Nephron (organoid): ENCODE data around the gene STAC3.

Source experiments
- H3K27ac Mint-ChIP-seq, 3 experiments: 2 replicates each; pipeline ENCODE4 v1.8.0; 2020; ENCODE audit warnings: mixed read lengths in 3 of 3, mild to moderate bottlenecking in 2 of 3, moderate library complexity in 1 of 3
- H3K27me3 Mint-ChIP-seq: 2 replicates; pipeline ENCODE4 v1.8.0; 2021; ENCODE audit warnings: low read depth, mild to moderate bottlenecking, moderate library complexity, mixed read lengths
- H3K36me3 Mint-ChIP-seq: 2 replicates; pipeline ENCODE4 v1.8.0; 2020; ENCODE audit warnings: low read depth, mixed read lengths
- H3K4me1 Mint-ChIP-seq: 2 replicates; pipeline ENCODE4 v1.8.0; 2020; ENCODE audit warnings: mixed read lengths
- H3K4me3 Mint-ChIP-seq, 3 experiments: 2 replicates each; pipeline ENCODE4 v1.8.0; 2020; ENCODE audit warnings: mild to moderate bottlenecking in 3 of 3, mixed read lengths in 3 of 3, moderate library complexity in 2 of 3
- H3K9me3 Mint-ChIP-seq: 2 replicates; pipeline ENCODE4 v1.8.0; 2020; ENCODE audit warnings: mixed read lengths
- TF ChIP-seq, protein P1 (sequence below), 3 experiments: fragments of 200-600 bp; sonication (generic); IDR thresholded peaks; one replicate each; pipeline ENCODE4 v1.5.0; 2021; ENCODE audit warnings: antibody characterized with exemption in 3 of 3; ENCODE audit not compliant: unreplicated experiment in 3 of 3

STAC3 gene

DNA sequence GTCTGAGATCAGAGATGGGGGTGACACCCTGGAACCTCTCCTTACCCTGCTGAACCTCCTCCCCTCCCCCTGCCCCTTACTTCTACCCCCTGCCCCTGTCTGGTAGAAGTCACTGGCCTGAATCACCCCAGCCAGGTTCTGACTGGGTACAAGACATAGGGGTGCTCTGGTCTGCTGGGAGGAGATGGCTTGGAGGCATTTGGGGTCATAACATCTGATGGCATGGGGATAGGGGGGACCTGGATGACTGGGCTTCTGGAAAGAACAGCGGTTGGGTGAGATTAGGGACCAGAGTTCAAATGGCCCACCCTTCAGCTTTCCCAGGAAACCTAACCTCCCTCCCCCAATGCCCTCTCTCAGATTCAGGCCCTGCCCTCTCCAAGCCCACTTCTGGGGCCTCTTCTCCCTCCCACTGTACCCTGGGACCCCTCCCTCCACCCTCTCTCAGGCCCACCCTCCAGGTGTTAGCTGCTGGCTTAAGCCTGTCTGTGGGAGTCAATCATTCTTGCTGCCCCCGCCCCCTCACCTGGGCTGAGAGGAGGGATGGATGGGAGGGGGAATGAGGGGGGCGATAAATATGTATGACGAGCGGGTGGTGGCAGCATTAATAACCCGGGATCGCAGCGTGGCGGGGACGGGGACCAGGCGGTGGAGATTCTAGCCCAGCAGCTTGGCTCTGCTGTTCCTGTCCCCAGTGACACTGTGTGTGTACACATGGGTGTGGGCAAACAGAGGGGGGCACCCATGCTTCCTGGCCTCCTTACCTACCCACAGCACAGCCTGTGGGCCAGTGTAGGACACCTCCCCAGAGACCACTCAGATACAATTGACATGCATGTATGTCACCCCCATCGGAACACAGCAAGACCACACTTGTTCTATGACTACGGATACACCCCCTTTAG, 28.4 kb downstream of the STAC3 start:
- Mint-ChIP-seq H3K4me3 (peak overlapping the region in 2 of 3 experiments; percentile 4 to 22), H3K9me3 (no peaks in the 10 kb centered on the region), H3K27ac (peak overlapping the region in 2 of 3 experiments; percentile 11 to 21), H3K27me3 (peaks cover 90% of the 10 kb centered on the region), H3K4me1 (peaks cover 73% of the 10 kb centered on the region), H3K36me3 (no peaks in the 10 kb centered on the region)
- TF ChIP-seq, protein P1, sequence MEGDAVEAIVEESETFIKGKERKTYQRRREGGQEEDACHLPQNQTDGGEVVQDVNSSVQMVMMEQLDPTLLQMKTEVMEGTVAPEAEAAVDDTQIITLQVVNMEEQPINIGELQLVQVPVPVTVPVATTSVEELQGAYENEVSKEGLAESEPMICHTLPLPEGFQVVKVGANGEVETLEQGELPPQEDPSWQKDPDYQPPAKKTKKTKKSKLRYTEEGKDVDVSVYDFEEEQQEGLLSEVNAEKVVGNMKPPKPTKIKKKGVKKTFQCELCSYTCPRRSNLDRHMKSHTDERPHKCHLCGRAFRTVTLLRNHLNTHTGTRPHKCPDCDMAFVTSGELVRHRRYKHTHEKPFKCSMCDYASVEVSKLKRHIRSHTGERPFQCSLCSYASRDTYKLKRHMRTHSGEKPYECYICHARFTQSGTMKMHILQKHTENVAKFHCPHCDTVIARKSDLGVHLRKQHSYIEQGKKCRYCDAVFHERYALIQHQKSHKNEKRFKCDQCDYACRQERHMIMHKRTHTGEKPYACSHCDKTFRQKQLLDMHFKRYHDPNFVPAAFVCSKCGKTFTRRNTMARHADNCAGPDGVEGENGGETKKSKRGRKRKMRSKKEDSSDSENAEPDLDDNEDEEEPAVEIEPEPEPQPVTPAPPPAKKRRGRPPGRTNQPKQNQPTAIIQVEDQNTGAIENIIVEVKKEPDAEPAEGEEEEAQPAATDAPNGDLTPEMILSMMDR (IDR thresholded peaks at IDR 0.05; ENCODE audit: unreplicated experiment in 3 of 3): no peak

DNA sequence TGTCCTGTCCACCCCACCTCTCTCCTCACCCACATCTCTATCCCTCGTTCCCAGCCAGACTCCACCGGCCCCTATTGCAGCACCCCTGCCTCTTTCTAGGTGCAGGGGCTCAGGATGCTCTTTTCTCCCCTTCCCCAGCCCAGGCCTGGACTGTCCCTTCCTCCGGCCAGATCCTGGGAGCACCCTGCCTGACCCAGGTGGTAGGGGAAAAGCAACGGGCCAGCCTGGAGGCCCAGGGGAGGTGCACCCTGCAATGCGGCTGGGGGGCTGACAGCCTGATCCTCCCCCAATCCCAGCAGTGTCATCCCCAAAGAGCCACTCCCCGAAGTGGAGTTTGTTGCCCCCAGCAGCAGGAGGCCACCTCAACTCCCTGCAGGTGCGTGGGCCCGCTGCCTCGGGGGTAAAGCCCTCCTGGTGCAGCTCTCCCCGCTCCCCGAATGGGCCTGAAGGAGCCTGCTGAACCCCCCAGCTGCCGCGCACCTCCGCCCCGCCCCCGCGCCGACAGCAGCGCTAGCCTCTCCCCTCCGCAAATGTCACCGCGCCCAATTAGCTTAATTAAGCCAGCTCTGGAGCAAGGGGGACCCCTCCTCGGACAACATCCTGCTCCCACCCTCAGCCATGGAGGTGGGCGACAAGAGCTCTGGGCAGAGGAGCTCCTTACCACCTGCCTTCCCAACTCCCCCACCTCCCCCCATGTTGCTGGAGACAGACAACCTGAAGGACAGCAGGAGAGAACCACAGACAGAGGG, 29.6 kb downstream of the STAC3 start:
- no peak overlapping the region for H3K27ac Mint-ChIP-seq
- H3K9me3 Mint-ChIP-seq: no peaks in the 10 kb centered on the region
- H3K27me3 Mint-ChIP-seq: peaks cover 84% of the 10 kb centered on the region
- TF ChIP-seq, protein P1 (IDR thresholded peaks at IDR 0.05; ENCODE audit: unreplicated experiment in 3 of 3): no peak
- no peaks in the 10 kb centered on the region for H3K36me3 Mint-ChIP-seq
- peak overlapping the region; percentile 45 to 70 (median 67) for H3K4me3 Mint-ChIP-seq
- H3K4me1 Mint-ChIP-seq: peaks cover 66% of the 10 kb centered on the region

DNA sequence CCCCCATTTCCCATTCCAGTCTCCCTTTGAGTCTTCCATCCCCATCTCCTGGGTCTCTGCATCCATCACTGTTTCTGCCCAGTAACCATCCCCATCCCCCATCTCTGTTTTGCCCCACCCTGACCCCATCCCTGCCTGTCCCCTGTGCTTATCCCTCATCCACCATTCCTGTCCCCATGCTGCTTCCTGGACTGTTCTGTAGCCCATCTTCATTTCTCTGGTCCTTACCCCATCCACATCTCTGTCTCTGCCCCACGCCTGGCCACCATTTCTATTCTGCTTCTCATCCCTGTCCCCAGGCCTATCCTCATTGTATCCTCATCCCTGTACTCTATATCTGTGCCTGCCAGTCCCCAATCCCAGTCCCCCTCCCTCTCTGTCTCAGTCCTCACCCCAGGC, 30.2 kb downstream of the STAC3 start:
- TF ChIP-seq, protein P1 (IDR thresholded peaks at IDR 0.05; ENCODE audit: unreplicated experiment in 3 of 3): no peak
- Mint-ChIP-seq H3K27me3 (peaks cover 82% of the 10 kb centered on the region), H3K36me3 (no peaks in the 10 kb centered on the region), H3K4me1 (peaks cover 63% of the 10 kb centered on the region), H3K9me3 (no peaks in the 10 kb centered on the region), H3K4me3 (peak overlapping the region; percentile 45 to 70 (median 67)), H3K27ac (no peak overlapping the region)

DNA sequence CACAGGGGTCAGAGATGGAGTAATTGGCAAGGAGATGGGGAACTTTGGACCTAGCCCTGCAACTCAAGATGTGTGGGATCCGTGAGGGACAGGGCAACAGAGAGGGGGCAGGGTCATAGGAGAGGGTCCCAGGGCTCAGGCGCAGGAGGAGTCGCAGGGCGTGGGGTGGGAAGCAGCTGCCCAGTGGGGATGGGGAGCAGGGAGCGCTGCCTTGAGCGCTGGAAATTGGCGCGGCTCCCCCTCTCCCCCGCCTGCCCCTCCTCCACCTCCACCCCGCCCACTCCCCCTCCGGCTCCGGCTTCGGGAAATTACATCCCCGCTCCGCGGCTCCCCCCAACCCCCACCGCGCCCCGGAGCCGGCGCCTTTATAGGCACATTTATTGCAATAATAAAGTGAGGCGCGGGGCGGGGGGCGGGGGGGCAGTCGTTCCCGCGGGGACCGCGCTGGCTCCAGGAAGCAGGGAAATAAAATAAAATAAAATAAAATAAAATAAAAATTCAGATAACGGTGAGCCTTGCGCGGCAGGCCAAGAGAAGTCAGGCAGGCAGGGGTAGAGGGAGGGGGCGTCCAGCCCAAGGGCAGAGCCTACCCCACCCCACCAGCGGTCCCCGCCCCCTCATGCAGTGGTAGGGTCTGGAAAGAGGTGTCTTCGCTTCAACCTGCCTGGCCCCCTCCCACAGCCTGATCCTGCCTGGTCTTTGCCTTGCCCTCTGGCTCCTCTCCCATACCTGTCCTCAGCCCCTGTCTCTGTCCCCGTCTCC, 30.8 kb downstream of the STAC3 start:
- Mint-ChIP-seq H3K27ac (peak overlapping the region in 2 of 3 experiments; percentile 0 to 14), H3K36me3 (no peaks in the 10 kb centered on the region), H3K27me3 (peaks cover 82% of the 10 kb centered on the region), H3K4me3 (peak overlapping the region; percentile 55 to 87 (median 76)), H3K4me1 (peaks cover 64% of the 10 kb centered on the region), H3K9me3 (no peaks in the 10 kb centered on the region)
- TF ChIP-seq, protein P1 (IDR thresholded peaks at IDR 0.05; ENCODE audit: unreplicated experiment in 3 of 3): no peak

DNA sequence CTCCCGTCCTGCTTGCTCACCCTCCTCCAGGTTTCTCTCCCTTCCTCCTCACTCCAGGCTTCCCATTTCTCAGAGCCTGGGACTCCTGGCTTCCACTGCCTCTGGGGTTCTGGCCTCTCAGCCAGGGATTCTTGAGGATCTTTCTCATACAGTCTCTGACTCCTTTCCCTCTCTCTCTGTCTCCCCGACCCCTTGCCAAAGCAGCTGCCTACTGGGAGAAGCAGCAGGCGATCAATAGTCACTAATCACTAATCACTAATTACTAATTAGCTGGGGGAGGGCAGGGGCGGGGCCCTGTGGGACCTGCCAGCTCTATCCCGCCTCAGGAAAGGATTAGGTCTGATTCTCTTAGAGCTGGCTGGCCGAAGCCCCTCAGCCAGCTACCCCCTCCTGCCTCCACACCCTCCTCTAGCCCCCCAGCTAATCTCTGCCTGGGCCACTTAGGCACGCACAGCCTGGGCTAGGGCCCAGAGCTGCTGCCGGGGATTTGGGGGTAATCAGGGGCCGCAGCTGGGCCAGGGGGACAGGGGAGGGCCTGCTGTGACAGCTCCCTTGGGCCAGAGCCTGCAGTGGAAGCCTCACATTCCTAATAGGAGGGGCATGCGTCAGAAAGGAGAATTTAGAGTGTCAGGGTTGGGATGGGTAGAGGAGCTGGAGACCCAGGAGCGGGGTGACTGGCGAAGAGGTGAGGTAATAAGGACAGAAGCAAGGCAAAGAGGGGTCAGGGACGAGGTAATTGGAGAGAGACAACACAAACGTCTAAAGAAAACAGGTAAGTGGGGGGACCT, 31.6 kb downstream of the STAC3 start:
- TF ChIP-seq, protein P1 (IDR thresholded peaks at IDR 0.05; ENCODE audit: unreplicated experiment in 3 of 3): no peak
- peaks cover 71% of the 10 kb centered on the region for H3K4me1 Mint-ChIP-seq
- peak overlapping the region; percentile 14 to 70 (median 31) for H3K27ac Mint-ChIP-seq
- peaks cover 86% of the 10 kb centered on the region for H3K27me3 Mint-ChIP-seq
- no peaks in the 10 kb centered on the region for H3K9me3 Mint-ChIP-seq
- H3K36me3 Mint-ChIP-seq: no peaks in the 10 kb centered on the region
- H3K4me3 Mint-ChIP-seq: peak overlapping the region; percentile 69 to 88 (median 87)
